ENCODE data around the gene HSD17B10.
"Not testable (repeated sequence)": the region's sequence is repeated elsewhere in the genome, so short reads cannot be mapped to it uniquely, and the experiment has no call there.

HSD17B10 gene

GRCh38 chrX:53422861-53423306, 11.3 kb downstream of the HSD17B10 start, which contains the start of gene RIBC1:
Gene RIBC1 (plus strand): TSS chrX:53422873. CDS start chrX:53426277, 3,404 bp downstream.
- no peak for TF ChIP-seq Cebpa-rat (IDR thresholded peaks at IDR 0.05)
- peak within 1 kb of the TSS; percentile 69 to 86 (median 80) for H3K4me2 ChIP-seq
- peaks cover 12 to 22% (median 17%) of the 10 kb centered on the region in 10 experiments for H3K4me1 ChIP-seq
- peak within 1 kb of the TSS; percentile 87 to 97 (median 95) for H3K9ac ChIP-seq
- peaks cover 0 to 8% (median 0%) of the 10 kb centered on the region in 11 experiments; a peak in 5 of 22 replicates for H3K9me3 ChIP-seq (replicated peaks in 1 of 11)
- H3K27ac ChIP-seq, result peak within 1 kb of the TSS; percentile 88 to 97 (median 95)
- peak within 1 kb of the TSS; percentile 55 to 78 (median 70) for H3K4me3 ChIP-seq
- peaks cover 13 to 49% (median 41%) of the 10 kb centered on the region in 11 experiments; a peak in 21 of 22 replicates for H4K20me1 ChIP-seq
- peaks cover 23 to 93% (median 70%) of the 10 kb centered on the region in 11 experiments for H3K27me3 ChIP-seq
- peaks cover 0 to 12% (median 5%) of the 10 kb centered on the region in 11 experiments; a peak in 5 of 22 replicates for H3K36me3 ChIP-seq

- H3K4me2 ChIP-seq, result peak within 1 kb of the TSS; percentile 69 to 86 (median 80)
- peaks cover 17 to 89% (median 69%) of the 10 kb centered on the region in 11 experiments for H3K27me3 ChIP-seq
- no peak for TF ChIP-seq Cebpa-rat (IDR thresholded peaks at IDR 0.05)
- H4K20me1 ChIP-seq, result peaks cover 13 to 49% (median 47%) of the 10 kb centered on the region in 11 experiments; a peak in 21 of 22 replicates
- H3K4me3 ChIP-seq, result peak within 1 kb of the TSS; percentile 55 to 78 (median 70)
- peak within 1 kb of the TSS; percentile 88 to 97 (median 95) for H3K27ac ChIP-seq
- peak within 1 kb of the TSS; percentile 87 to 97 (median 95) for H3K9ac ChIP-seq
- H3K36me3 ChIP-seq, result peaks cover 0 to 17% (median 5%) of the 10 kb centered on the region in 11 experiments; a peak in 6 of 22 replicates
- peaks cover 12 to 22% (median 17%) of the 10 kb centered on the region in 10 experiments for H3K4me1 ChIP-seq
- H3K9me3 ChIP-seq (replicated peaks in 1 of 11), result peaks cover 0 to 8% (median 0%) of the 10 kb centered on the region in 11 experiments; a peak in 5 of 22 replicates
Measured at GRCh38 chrX:53422086-53422860, 11.9 kb downstream of the HSD17B10 start, which contains the start of gene SMC1A. Gene SMC1A (minus strand): TSS chrX:53422654. CDS start chrX:53422600, 54 bp downstream.

- H3K9me3 ChIP-seq (replicated peaks in 1 of 11), result peaks cover 0 to 8% (median 0%) of the 10 kb centered on the region in 11 experiments; a peak in 5 of 22 replicates
- H3K36me3 ChIP-seq, result peaks cover 0 to 21% (median 5%) of the 10 kb centered on the region in 11 experiments; a peak in 7 of 22 replicates
- peak overlapping the region; percentile 88 to 97 (median 95) for H3K27ac ChIP-seq
- no peak for TF ChIP-seq Cebpa-rat (IDR thresholded peaks at IDR 0.05)
- H3K9ac ChIP-seq, result peak overlapping the region; percentile 87 to 97 (median 95)
- H3K27me3 ChIP-seq, result peaks cover 16 to 89% (median 69%) of the 10 kb centered on the region in 11 experiments
- peaks cover 13 to 55% (median 52%) of the 10 kb centered on the region in 11 experiments; a peak in 21 of 22 replicates for H4K20me1 ChIP-seq
- peak overlapping the region; percentile 55 to 78 (median 70) for H3K4me3 ChIP-seq
- peaks cover 12 to 22% (median 17%) of the 10 kb centered on the region in 10 experiments for H3K4me1 ChIP-seq
- peak overlapping the region; percentile 56 to 86 (median 76) for H3K4me2 ChIP-seq
Measured at GRCh38 chrX:53421772-53422085, 12.4 kb downstream of the HSD17B10 start.

GRCh38 chrX:53421125-53421524, 13.0 kb downstream of the HSD17B10 start:
- H3K9me3 ChIP-seq (replicated peaks in 1 of 11), result peaks cover 0 to 8% (median 0%) of the 10 kb centered on the region in 11 experiments; a peak in 5 of 22 replicates
- peaks cover 13 to 61% (median 56%) of the 10 kb centered on the region in 11 experiments; a peak in 21 of 22 replicates for H4K20me1 ChIP-seq
- H3K9ac ChIP-seq, result peak overlapping the region; percentile 87 to 97 (median 95); a peak in 21 of 22 replicates
- TF ChIP-seq Cebpa-rat (IDR thresholded peaks at IDR 0.05), result no peak
- H3K4me2 ChIP-seq, result peak overlapping the region; percentile 56 to 86 (median 76)
- peak overlapping the region in 8 of 11 experiments; percentile 95 to 97 (median 96); a peak in 14 of 22 replicates for H3K27ac ChIP-seq
- H3K4me1 ChIP-seq, result peaks cover 12 to 22% (median 17%) of the 10 kb centered on the region in 10 experiments
- peaks cover 15 to 89% (median 68%) of the 10 kb centered on the region in 11 experiments; a peak in 21 of 22 replicates for H3K27me3 ChIP-seq
- H3K4me3 ChIP-seq, result peak overlapping the region; percentile 55 to 78 (median 70); a peak in 18 of 20 replicates
- peaks cover 0 to 21% (median 5%) of the 10 kb centered on the region in 11 experiments; a peak in 7 of 22 replicates for H3K36me3 ChIP-seq

- Histone ChIP-seq H3K9ac (peak overlapping the region in 6 of 11 experiments; percentile 94 to 97 (median 96); a peak in 7 of 22 replicates), H3K4me3 (peak overlapping the region in 4 of 10 experiments; percentile 68 to 78 (median 72); a peak in 6 of 20 replicates)
Measured at GRCh38 chrX:53420351-53420750, 13.8 kb downstream of the HSD17B10 start.

GRCh38 chrX:53412446-53412845, 21.7 kb downstream of the HSD17B10 start:
- peaks cover 54 to 91% (median 77%) of the 10 kb centered on the region in 11 experiments for H3K36me3 ChIP-seq
- no peak overlapping the region for H3K4me3 ChIP-seq
- H3K9me3 ChIP-seq (replicated peaks in 1 of 11), result no peaks in the 10 kb centered on the region
- peaks cover 0 to 7% (median 0%) of the 10 kb centered on the region in 10 experiments; a peak in 2 of 20 replicates for H3K4me1 ChIP-seq
- no peak overlapping the region for H3K9ac ChIP-seq
- H3K4me2 ChIP-seq, result no peak overlapping the region
- peaks cover 73 to 99% (median 94%) of the 10 kb centered on the region in 11 experiments for H3K27me3 ChIP-seq
- H4K20me1 ChIP-seq, result peaks cover 0 to 82% (median 58%) of the 10 kb centered on the region in 11 experiments; a peak in 19 of 22 replicates
- TF ChIP-seq Cebpa-rat (IDR thresholded peaks at IDR 0.05), result no peak
- no peak overlapping the region for H3K27ac ChIP-seq

More at GRCh38 chrX:53420351-53420750, 13.8 kb downstream of the HSD17B10 start:
- peak overlapping the region in 10 of 11 experiments; percentile 56 to 86 (median 78); a peak in 17 of 22 replicates for H3K4me2 ChIP-seq
- peaks cover 10 to 88% (median 65%) of the 10 kb centered on the region in 11 experiments; a peak in 20 of 22 replicates for H3K27me3 ChIP-seq
- not testable (repeated sequence) for H3K9me3 ChIP-seq (replicated peaks in 1 of 11); H3K27ac ChIP-seq
- H3K36me3 ChIP-seq, result peaks cover 0 to 24% (median 7%) of the 10 kb centered on the region in 11 experiments; a peak in 7 of 22 replicates
- peaks cover 12 to 22% (median 17%) of the 10 kb centered on the region in 10 experiments for H3K4me1 ChIP-seq
- peaks cover 13 to 68% (median 62%) of the 10 kb centered on the region in 11 experiments; a peak in 21 of 22 replicates for H4K20me1 ChIP-seq

- no peaks in the 10 kb centered on the region for H3K4me1 ChIP-seq
- no peak overlapping the region for H3K27ac ChIP-seq
- TF ChIP-seq Cebpa-rat (IDR thresholded peaks at IDR 0.05), result no peak
- no peaks in the 10 kb centered on the region for H3K9me3 ChIP-seq (replicated peaks in 1 of 11)
- peaks cover 0 to 32% (median 15%) of the 10 kb centered on the region in 11 experiments; a peak in 12 of 22 replicates for H4K20me1 ChIP-seq
- H3K36me3 ChIP-seq, result peaks cover 66 to 97% (median 90%) of the 10 kb centered on the region in 11 experiments
- H3K4me3 ChIP-seq, result no peak overlapping the region
- H3K4me2 ChIP-seq, result no peak overlapping the region
- H3K9ac ChIP-seq, result no peak overlapping the region
- H3K27me3 ChIP-seq, result peaks cover 80 to 100% (median 98%) of the 10 kb centered on the region in 11 experiments
Measured at GRCh38 chrX:53403535-53403934, 30.6 kb downstream of the HSD17B10 start.

GRCh38 chrX:53398216-53398615, 36.0 kb downstream of the HSD17B10 start:
- Histone ChIP-seq H3K4me2 (no peak overlapping the region), H3K9ac (no peak overlapping the region), H3K27me3 (peaks cover 73 to 99% (median 93%) of the 10 kb centered on the region in 11 experiments), H3K36me3 (peaks cover 22 to 97% (median 80%) of the 10 kb centered on the region in 11 experiments; a peak in 20 of 22 replicates), H3K4me1 (no peaks in the 10 kb centered on the region), H4K20me1 (peaks cover 0 to 18% (median 0%) of the 10 kb centered on the region in 11 experiments; a peak in 6 of 22 replicates), H3K9me3 (replicated peaks in 1 of 11) (no peaks in the 10 kb centered on the region), H3K27ac (no peak overlapping the region), H3K4me3 (no peak overlapping the region)
- TF ChIP-seq Cebpa-rat (IDR thresholded peaks at IDR 0.05), result no peak

Data from BLaER1 treated with 17β-estradiol and CSF1 and Interleukin-3, amounts not matched to agents 10 nM and 100 nM (cell line).